ENCODE data around the gene ZNHIT2.

DNA sequence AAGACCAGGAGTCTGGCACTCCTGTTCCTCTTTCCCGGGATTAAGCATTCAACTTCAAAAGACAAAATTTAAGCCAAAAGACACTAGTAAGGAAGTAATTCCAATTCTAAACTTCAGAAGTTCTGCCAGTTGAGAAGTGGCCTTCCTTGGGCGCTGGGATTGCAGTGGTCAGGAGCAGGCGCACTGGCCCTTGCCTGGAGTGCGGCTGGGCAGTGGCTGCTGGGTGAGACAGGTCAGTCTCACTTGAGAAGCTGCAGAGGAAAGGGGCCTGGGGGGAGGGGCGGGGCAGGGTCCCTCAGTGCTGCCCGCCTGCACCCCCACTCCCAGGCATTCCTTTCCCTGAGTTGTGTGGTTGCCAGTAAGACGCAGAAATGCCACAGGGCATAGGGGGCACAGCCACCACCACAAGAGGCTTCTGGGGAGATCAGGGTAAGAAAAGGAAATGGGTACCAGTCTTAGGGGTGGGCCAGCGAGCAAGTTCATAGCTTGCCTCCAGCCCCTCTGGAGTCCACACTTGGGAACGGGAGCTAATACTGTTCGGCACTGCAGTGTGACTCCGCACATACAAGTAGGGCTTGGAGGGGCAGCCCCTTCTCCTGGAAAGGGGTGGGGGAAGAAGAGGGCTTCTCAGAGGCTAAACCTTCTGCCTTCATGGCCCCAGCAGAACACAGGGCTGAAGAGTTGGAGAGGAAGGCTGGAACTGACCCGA, 10.1 kb upstream of the ZNHIT2 start:
- TF ChIP-seq, protein P1, sequence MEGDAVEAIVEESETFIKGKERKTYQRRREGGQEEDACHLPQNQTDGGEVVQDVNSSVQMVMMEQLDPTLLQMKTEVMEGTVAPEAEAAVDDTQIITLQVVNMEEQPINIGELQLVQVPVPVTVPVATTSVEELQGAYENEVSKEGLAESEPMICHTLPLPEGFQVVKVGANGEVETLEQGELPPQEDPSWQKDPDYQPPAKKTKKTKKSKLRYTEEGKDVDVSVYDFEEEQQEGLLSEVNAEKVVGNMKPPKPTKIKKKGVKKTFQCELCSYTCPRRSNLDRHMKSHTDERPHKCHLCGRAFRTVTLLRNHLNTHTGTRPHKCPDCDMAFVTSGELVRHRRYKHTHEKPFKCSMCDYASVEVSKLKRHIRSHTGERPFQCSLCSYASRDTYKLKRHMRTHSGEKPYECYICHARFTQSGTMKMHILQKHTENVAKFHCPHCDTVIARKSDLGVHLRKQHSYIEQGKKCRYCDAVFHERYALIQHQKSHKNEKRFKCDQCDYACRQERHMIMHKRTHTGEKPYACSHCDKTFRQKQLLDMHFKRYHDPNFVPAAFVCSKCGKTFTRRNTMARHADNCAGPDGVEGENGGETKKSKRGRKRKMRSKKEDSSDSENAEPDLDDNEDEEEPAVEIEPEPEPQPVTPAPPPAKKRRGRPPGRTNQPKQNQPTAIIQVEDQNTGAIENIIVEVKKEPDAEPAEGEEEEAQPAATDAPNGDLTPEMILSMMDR (IDR thresholded peaks at IDR 0.05), result no peak
- TF ChIP-seq POLR2A (IDR thresholded peaks at IDR 0.05), result no peak
